K562 (cell line): ENCODE results near the gene WDR54.

Experiments
- CEBPB ChIP-seq: fragments of 450-650 bp; IDR thresholded peaks from 2 replicates; pipeline ENCODE4 v1.6.1; 2016; ENCODE audit warnings: missing genetic modification characterization, missing compliant biosample characterization
- HNRNPH1 ChIP-seq: fragments of 200-400 bp; formaldehyde crosslinking; optimal IDR thresholded peaks from 2 replicates; pipeline ENCODE3; 2017; ENCODE audit warnings: low read depth, mild to moderate bottlenecking, low read length, moderate library complexity
- KAT8 ChIP-seq: fragments of 450-650 bp; IDR thresholded peaks from 2 replicates; pipeline ENCODE4 v1.6.1; 2016; ENCODE audit warnings: low read depth, mild to moderate bottlenecking
- LCOR ChIP-seq: sonication (generic); formaldehyde crosslinking; IDR thresholded peaks from 2 replicates; pipeline ENCODE4 v1.8.0; 2022; ENCODE audit warnings: mild to moderate bottlenecking, missing genetic modification reagents
- NBN ChIP-seq: fragments of 450-650 bp; IDR thresholded peaks from 2 replicates; pipeline ENCODE4 v1.6.1; 2016; ENCODE audit warnings: low read depth, mild to moderate bottlenecking
- NRF1 ChIP-seq, 2 experiments: fragments of 450-650 bp; IDR thresholded peaks in 1 of 2; conservative IDR thresholded peaks in 1 of 2; 2 replicates each; pipeline ENCODE4 v1.6.1; 2014; ENCODE audit warnings: mild to moderate bottlenecking in 2 of 2
- POLR2AphosphoS5 ChIP-seq: IDR thresholded peaks from 2 replicates; pipeline ENCODE4 v1.6.1; 2011; ENCODE audit warnings: mild to moderate bottlenecking, low read depth, low read length, moderate library complexity; ENCODE audit not compliant: control insufficient read depth, insufficient read depth
- PRMT5 ChIP-seq: sonication (generic); formaldehyde crosslinking; IDR thresholded peaks from 2 replicates; pipeline ENCODE4 v1.5.0; 2020; ENCODE audit warnings: missing genetic modification reagents
- SIN3A ChIP-seq, 2 experiments: fragments of 150-350 bp in 1 of 2; IDR thresholded peaks; 2 replicates each; pipeline ENCODE4 v1.6.1; 2011 to 2016; ENCODE audit warnings: borderline replicate concordance in 2 of 2, low read depth in 2 of 2, low read length in 2 of 2, mild to moderate bottlenecking in 2 of 2, moderate library complexity in 2 of 2; ENCODE audit not compliant: control insufficient read depth in 1 of 2
- SMC3 ChIP-seq: conservative IDR thresholded peaks from 2 replicates; pipeline ENCODE4 v1.6.1; 2011; ENCODE audit warnings: low read depth, low read length, improper control_type of control experiment; ENCODE audit not compliant: insufficient read depth
- ZNF3 ChIP-seq: fragments of 250-450 bp; sonication (Bioruptor Pico); IDR thresholded peaks from 2 replicates; pipeline ENCODE4 v1.5.0; 2021; ENCODE audit warnings: mild to moderate bottlenecking, moderate library complexity
- TF ChIP-seq, protein P1 (sequence below), 3 experiments: IDR thresholded peaks in 2 of 3; conservative IDR thresholded peaks in 1 of 3; 2 replicates each; pipeline ENCODE4 v1.5.1; 2011 to 2012; ENCODE audit warnings: low read length in 3 of 3, mild to moderate bottlenecking in 3 of 3, control low read depth in 2 of 3, improper control_type of control experiment in 1 of 3, inconsistent platforms in 1 of 3, low read depth in 1 of 3, mixed read lengths in 1 of 3, moderate library complexity in 1 of 3; ENCODE audit not compliant: insufficient read depth in 2 of 3
- TF ChIP-seq, protein P2 (sequence below): fragments of 250-450 bp; sonication (Bioruptor Pico); IDR thresholded peaks from 2 replicates; pipeline ENCODE4 v1.5.0; 2020; ENCODE audit warnings: mild to moderate bottlenecking

DNA sequence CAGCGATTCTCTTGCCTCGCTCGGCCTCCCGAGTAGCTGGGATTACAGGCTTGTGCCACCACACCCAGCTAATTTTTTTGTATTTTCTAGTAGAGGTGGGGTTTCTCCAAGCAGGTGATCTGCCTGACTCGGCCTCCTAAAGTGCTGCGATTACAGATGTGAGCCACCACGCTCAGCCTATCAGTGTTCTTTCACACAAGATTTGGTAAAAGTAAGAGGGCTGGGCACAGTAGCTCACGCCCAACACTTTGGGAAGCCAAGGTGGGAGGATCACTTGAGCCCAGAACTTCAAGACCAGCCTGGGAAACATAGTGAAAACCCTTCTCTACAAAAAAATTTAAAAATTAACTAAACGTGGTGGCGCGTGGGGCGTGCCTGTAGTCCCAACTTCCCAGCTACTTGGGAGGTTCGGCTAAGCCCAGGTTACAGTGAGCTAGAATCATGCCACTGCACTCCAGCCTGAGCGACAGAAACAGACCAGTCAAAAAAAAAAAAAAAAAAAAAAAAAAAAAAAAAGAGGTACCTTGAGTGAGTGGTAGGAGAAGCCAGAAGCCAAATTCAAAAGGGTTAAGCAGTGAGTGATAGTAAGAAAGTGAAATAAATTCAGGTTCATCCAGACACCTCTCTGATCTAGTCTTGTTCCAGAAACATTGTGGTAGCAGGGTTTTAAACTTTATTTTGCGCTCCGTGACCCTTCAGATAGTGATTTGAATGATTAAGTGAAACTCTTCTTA lies 50.0 kb downstream of the WDR54 start:
- TF ChIP-seq SIN3A (IDR thresholded peaks at IDR 0.05; ENCODE audit: borderline replicate concordance in 2 of 2, control insufficient read depth in 1 of 2, low read depth in 2 of 2, low read length in 2 of 2) (no peak), CEBPB (tag) (no peak), KAT8 (no peak), POLR2AphosphoS5 (no peak), ZNF3 (CRISPR knock-in tag) (no peak), NBN (no peak), LCOR (no peak), HNRNPH1 (no peak), NRF1 (conservative IDR thresholded peaks at IDR 0.05 in 1 of 2, IDR thresholded peaks at IDR 0.05 in 1 of 2) (no peak), PRMT5 (CRISPR knock-in tag) (no peak), SMC3 (no peak)
- TF ChIP-seq, protein P1, sequence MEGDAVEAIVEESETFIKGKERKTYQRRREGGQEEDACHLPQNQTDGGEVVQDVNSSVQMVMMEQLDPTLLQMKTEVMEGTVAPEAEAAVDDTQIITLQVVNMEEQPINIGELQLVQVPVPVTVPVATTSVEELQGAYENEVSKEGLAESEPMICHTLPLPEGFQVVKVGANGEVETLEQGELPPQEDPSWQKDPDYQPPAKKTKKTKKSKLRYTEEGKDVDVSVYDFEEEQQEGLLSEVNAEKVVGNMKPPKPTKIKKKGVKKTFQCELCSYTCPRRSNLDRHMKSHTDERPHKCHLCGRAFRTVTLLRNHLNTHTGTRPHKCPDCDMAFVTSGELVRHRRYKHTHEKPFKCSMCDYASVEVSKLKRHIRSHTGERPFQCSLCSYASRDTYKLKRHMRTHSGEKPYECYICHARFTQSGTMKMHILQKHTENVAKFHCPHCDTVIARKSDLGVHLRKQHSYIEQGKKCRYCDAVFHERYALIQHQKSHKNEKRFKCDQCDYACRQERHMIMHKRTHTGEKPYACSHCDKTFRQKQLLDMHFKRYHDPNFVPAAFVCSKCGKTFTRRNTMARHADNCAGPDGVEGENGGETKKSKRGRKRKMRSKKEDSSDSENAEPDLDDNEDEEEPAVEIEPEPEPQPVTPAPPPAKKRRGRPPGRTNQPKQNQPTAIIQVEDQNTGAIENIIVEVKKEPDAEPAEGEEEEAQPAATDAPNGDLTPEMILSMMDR (IDR thresholded peaks at IDR 0.05 in 2 of 3, conservative IDR thresholded peaks at IDR 0.05 in 1 of 3; ENCODE audit: insufficient read depth in 2 of 3, low read depth in 1 of 3, low read length in 3 of 3), result no peak
- TF ChIP-seq, protein P2, sequence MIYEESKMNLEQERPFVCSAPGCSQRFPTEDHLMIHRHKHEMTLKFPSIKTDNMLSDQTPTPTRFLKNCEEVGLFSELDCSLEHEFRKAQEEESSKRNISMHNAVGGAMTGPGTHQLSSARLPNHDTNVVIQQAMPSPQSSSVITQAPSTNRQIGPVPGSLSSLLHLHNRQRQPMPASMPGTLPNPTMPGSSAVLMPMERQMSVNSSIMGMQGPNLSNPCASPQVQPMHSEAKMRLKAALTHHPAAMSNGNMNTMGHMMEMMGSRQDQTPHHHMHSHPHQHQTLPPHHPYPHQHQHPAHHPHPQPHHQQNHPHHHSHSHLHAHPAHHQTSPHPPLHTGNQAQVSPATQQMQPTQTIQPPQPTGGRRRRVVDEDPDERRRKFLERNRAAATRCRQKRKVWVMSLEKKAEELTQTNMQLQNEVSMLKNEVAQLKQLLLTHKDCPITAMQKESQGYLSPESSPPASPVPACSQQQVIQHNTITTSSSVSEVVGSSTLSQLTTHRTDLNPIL (CRISPR knock-in tag), result no peak
